ENCODE measurements around the gene ZNF134.

DNA sequence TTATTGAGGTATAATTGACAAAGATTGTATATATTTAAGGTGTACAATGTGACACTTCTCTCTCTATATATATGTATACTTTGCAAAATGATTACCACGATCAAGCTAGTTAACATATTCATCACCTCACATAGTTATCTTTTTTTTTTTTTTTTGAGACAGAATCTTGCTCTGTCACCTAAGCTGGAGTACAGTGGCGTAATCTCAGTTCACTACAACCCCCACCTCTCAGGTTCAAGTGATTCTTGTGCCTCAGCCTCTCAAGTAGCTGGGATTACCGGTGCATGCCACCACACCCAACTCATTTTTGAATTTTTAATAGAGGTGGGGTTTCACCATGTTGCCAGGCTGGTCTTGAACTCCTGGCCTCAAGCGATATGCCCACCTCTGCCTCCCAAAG is 58.4 kb downstream of the ZNF134 start:
- TF ChIP-seq, protein P1, sequence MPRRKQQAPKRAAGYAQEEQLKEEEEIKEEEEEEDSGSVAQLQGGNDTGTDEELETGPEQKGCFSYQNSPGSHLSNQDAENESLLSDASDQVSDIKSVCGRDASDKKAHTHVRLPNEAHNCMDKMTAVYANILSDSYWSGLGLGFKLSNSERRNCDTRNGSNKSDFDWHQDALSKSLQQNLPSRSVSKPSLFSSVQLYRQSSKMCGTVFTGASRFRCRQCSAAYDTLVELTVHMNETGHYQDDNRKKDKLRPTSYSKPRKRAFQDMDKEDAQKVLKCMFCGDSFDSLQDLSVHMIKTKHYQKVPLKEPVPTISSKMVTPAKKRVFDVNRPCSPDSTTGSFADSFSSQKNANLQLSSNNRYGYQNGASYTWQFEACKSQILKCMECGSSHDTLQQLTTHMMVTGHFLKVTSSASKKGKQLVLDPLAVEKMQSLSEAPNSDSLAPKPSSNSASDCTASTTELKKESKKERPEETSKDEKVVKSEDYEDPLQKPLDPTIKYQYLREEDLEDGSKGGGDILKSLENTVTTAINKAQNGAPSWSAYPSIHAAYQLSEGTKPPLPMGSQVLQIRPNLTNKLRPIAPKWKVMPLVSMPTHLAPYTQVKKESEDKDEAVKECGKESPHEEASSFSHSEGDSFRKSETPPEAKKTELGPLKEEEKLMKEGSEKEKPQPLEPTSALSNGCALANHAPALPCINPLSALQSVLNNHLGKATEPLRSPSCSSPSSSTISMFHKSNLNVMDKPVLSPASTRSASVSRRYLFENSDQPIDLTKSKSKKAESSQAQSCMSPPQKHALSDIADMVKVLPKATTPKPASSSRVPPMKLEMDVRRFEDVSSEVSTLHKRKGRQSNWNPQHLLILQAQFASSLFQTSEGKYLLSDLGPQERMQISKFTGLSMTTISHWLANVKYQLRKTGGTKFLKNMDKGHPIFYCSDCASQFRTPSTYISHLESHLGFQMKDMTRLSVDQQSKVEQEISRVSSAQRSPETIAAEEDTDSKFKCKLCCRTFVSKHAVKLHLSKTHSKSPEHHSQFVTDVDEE (CRISPR knock-in tag; IDR thresholded peaks at IDR 0.05) = no peak
- TF ChIP-seq ZFP3 (CRISPR knock-in tag; IDR thresholded peaks at IDR 0.05) (no peak), ZNF8 (CRISPR knock-in tag; IDR thresholded peaks at IDR 0.05) (no peak), ZC3H10 (CRISPR knock-in tag; IDR thresholded peaks at IDR 0.05) (no peak), TCF4 (CRISPR knock-in tag; IDR thresholded peaks at IDR 0.05; ENCODE audit: borderline replicate concordance) (no peak), PPARA (CRISPR knock-in tag; IDR thresholded peaks at IDR 0.05; ENCODE audit: borderline replicate concordance) (no peak), ZNF565 (CRISPR knock-in tag; conservative IDR thresholded peaks at IDR 0.05; ENCODE audit: low read depth) (no peak), RARB (CRISPR knock-in tag; IDR thresholded peaks at IDR 0.05) (no peak)
- TF ChIP-seq, protein P2, sequence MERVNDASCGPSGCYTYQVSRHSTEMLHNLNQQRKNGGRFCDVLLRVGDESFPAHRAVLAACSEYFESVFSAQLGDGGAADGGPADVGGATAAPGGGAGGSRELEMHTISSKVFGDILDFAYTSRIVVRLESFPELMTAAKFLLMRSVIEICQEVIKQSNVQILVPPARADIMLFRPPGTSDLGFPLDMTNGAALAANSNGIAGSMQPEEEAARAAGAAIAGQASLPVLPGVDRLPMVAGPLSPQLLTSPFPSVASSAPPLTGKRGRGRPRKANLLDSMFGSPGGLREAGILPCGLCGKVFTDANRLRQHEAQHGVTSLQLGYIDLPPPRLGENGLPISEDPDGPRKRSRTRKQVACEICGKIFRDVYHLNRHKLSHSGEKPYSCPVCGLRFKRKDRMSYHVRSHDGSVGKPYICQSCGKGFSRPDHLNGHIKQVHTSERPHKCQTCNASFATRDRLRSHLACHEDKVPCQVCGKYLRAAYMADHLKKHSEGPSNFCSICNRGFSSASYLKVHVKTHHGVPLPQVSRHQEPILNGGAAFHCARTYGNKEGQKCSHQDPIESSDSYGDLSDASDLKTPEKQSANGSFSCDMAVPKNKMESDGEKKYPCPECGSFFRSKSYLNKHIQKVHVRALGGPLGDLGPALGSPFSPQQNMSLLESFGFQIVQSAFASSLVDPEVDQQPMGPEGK (CRISPR knock-in tag; IDR thresholded peaks at IDR 0.05; ENCODE audit: borderline replicate concordance) = no peak
- TF ChIP-seq, protein P3, sequence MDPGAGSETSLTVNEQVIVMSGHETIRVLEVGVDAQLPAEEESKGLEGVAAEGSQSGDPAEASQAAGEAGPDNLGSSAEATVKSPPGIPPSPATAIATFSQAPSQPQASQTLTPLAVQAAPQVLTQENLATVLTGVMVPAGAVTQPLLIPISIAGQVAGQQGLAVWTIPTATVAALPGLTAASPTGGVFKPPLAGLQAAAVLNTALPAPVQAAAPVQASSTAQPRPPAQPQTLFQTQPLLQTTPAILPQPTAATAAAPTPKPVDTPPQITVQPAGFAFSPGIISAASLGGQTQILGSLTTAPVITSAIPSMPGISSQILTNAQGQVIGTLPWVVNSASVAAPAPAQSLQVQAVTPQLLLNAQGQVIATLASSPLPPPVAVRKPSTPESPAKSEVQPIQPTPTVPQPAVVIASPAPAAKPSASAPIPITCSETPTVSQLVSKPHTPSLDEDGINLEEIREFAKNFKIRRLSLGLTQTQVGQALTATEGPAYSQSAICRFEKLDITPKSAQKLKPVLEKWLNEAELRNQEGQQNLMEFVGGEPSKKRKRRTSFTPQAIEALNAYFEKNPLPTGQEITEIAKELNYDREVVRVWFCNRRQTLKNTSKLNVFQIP (CRISPR knock-in tag; IDR thresholded peaks at IDR 0.05; ENCODE audit: borderline replicate concordance, low read depth) = no peak

Measured in SK-N-SH treated with all-trans-retinoic acid at 6 μM for 48 hours (cell line).